Stimulated activated CD8-positive, alpha-beta memory T cell treated with anti-CD3 and anti-CD28 coated beads, Interleukin-4, amount 100 ng/mL, for 48 hours (primary cell): ENCODE measurements around the gene CHD5.

Source experiments
- DNase-seq: peaks from one replicate; pipeline ENCODE4 v3.0.0-alpha.2; 2020

Gene CHD5

GRCh38 chr1:6052543-6053205 lies 127.4 kb downstream of the CHD5 start:
- peak; percentile 66 for DNase-seq
